ENCODE measurements around the gene ARMS2.

ARMS2 gene

DNA sequence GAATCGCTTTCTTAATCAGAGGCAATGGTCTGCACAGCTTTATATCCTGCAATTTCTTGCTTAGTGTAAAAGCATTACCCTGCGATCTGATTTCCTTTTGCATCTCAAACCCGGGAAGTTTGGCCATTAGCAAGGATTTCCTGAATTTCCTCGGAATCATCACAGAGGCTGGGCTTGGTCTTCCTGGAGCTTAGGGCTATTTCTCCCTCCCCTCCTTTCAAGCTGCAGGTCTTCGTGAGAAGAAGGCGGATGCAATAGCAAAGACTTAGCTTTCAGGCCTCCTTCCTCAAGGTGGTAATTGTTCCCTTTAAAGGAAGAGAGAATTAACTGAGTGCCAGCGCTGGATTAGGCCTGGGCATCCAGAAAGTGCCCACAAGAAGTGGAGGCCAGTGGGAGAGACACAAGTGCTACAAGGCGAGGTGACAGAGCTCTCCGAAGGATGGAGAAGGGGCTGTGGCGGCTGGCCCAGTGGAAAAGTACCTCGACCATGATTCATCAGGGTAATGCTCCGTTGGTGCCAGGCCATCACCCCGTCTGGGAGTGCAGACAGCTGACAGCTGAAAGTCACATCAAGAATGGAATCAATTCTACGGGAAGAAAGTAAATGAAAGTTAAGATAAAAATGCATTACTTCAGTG, 4.0 kb upstream of the ARMS2 start:
- in situ Hi-C loops (cut with MboI; ENCODE audit: low sequenced_read_pairs), result no loop called here

- in situ Hi-C loops (cut with MboI; ENCODE audit: low sequenced_read_pairs), result no loop called here
Measured at GRCh38 chr10:122454071-122454470, 382 bp upstream of the ARMS2 start.

DNA sequence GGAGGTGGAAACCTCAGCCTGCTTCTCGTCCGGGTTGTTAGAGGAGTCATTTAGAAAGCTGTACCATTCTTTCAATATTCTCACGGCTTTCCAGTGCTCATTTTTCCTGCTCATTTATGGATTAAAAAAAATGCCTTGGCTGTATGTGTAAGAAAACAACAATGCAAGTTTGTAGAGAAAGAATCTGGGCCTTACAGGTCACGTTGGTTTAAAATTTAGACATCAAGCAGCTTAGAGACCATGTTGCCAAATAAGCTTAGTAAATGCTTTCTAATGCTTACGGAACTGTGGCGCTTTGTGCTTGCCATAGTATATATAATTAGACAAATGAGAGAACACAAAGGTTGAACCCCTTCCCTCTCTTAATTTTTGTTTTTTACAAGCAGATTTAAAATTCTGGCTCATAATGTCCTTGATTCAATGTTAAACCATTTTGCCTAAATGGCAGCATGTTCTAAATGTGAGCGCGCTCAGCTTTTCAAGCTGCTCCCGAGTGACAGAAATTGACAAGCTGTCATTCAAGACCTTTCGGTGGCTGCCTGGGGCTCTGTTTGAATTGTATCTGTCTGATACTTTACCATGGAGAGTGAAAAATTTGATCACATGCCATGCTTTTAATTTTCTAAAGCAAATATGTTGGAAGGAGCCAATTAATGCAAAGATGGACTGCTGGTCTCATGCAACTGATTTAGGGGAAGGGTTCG, 1.1 kb downstream of the ARMS2 start:
- in situ Hi-C loops (cut with MboI; ENCODE audit: low sequenced_read_pairs), result no loop called here

DNA sequence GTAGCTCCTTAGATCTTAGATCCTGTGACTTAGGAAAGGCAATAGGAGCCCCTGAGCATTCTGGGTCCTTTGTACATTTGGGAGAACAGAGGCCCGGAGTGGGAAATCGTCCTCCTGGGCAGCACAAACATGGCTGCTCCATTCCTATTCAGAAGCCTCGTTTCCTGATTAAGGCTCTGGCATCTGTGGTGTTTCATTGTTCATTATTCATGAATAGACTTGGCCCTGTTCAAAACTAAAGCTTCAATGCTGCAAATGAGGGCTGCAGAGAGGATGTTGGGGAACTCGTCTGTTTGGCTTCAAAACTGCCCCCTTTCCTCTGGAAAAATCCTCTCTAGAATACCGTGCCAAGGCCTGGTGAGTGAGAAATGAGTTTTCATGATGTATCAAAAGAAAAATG, 3.5 kb downstream of the ARMS2 start:
- in situ Hi-C loops (cut with MboI; ENCODE audit: low sequenced_read_pairs), result no loop called here

- in situ Hi-C loops (cut with MboI; ENCODE audit: low sequenced_read_pairs), result no loop called here
Measured at GRCh38 chr10:122458693-122459092, 4.2 kb downstream of the ARMS2 start.

DNA sequence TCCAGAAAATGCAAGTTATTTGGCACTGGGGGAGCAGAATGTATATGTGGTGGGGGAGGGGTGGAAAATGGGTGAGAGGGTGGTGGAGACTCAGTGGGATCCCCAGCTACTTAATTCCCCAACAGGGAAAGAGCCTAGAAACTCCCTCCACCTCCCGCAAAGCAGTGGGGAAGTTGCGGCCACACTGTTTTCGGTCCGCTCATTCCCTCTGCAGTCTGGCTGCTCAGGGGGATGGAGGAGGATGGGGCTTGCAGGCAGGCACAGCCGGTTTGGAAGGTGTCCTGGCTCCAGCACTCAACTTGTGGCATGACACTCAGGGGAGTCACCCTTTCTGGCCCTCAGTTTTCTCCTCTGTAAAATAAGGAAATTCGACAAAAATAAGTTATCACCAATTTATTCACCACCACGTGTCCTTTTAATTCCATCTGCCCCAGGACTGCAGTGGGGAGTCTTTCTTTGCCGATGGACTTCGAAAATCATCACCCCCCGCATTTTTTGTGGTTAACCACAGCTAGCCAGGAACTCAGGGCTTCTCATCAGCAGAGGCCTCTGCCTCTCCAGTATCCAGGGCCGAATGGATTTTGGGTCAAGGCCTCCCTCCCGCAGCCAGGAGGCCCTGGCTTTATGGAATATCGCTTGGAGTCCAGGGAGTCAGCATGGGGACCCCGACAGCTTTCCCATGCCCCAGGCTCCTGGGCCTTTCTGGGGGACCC, 5.3 kb downstream of the ARMS2 start:
- in situ Hi-C loops (cut with MboI; ENCODE audit: low sequenced_read_pairs), result no loop called here

- in situ Hi-C loops (cut with MboI; ENCODE audit: low sequenced_read_pairs), result no loop called here
Measured at GRCh38 chr10:122460891-122461293, 6.4 kb downstream of the ARMS2 start.

DNA sequence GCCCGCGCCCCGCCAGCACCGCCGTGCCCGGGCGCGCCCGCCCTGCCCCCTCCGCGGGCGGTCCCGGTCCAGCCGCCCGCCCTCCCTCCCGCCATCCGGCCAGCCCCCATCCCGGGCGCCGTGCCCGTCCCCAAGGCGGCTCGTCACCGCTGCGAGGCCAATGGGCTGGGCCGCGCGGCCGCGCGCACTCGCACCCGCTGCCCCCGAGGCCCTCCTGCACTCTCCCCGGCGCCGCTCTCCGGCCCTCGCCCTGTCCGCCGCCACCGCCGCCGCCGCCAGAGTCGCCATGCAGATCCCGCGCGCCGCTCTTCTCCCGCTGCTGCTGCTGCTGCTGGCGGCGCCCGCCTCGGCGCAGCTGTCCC, 6.9 kb downstream of the ARMS2 start, which contains the start of gene HTRA1:
TSS of gene HTRA1 (plus strand) at position 187 of the 362 bp plus-strand sequence. CDS start at position 287, 100 bp downstream.
- in situ Hi-C loops (cut with MboI; ENCODE audit: low sequenced_read_pairs), result no loop called here

DNA sequence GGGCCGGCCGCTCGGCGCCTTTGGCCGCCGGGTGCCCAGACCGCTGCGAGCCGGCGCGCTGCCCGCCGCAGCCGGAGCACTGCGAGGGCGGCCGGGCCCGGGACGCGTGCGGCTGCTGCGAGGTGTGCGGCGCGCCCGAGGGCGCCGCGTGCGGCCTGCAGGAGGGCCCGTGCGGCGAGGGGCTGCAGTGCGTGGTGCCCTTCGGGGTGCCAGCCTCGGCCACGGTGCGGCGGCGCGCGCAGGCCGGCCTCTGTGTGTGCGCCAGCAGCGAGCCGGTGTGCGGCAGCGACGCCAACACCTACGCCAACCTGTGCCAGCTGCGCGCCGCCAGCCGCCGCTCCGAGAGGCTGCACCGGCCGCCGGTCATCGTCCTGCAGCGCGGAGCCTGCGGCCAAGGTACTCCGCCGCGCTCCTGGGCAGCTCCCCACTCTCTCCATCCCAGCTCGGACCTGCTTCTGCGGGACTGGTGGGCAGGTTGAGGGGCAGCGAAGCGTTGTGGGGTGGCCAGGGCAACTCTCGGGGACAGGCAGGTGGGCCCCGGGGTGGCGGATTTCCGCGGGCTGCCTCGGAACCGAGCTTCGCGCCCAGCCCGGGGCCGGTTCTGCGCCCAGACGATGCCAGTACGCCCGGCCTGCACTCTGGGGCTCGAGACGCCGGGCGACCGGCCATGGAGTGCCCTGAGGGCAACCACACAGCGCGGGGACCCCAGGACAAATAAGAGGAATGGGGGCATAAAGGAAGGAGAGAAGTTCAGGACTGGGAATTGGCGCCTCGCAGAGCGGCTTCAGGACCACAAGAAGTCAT, 7.5 kb downstream of the ARMS2 start:
- in situ Hi-C loops (cut with MboI; ENCODE audit: low sequenced_read_pairs), result no loop called here

- in situ Hi-C loops (cut with MboI; ENCODE audit: low sequenced_read_pairs), result no loop called here
Measured at GRCh38 chr10:122462533-122463465, 8.3 kb downstream of the ARMS2 start.

- in situ Hi-C loops (cut with MboI; ENCODE audit: low sequenced_read_pairs), result no loop called here
Measured at GRCh38 chr10:122463466-122464249, 9.2 kb downstream of the ARMS2 start.

DNA sequence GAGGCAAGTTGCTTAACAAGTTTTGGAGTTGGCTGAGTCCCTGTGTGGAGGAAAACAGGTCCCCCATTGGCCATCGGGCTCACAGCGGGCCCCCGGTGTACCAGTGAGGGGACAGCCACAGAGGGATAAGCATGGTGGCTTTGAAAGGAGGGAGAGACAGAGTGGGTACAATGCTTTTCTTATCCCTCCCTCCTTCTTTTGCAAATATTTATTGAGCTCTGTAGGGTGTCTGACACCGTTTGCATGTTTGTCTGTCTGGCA, 9.7 kb downstream of the ARMS2 start:
- in situ Hi-C loops (cut with MboI; ENCODE audit: low sequenced_read_pairs), result no loop called here

- in situ Hi-C loops (cut with MboI; ENCODE audit: low sequenced_read_pairs), result no loop called here
Measured at GRCh38 chr10:122464586-122464985, 10.1 kb downstream of the ARMS2 start.

- in situ Hi-C loops (cut with MboI; ENCODE audit: low sequenced_read_pairs), result no loop called here
Measured at GRCh38 chr10:122465401-122466040, 11.1 kb downstream of the ARMS2 start.

DNA sequence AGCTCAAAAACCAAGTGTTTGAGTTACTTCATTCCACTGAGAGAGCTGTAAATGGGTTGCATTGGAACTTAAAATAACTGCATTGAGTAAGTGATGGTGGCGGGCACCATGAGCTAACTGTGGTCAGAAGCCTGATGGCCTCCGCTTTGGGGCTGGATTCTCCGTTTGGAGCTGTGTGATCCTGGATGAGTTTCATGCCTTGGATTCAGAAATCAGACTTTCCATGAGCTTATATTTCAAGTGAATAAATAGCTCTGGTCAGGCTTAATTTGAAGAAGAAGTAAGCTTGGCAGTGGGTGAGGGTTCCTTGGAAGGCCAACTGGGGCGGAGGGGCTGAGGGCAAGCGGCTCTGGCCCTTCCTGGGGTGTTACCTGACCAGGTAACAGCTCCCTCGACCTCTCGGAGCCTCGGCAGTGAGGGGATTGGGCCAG, 12.5 kb downstream of the ARMS2 start:
- in situ Hi-C loops (cut with MboI; ENCODE audit: low sequenced_read_pairs), result no loop called here

DNA sequence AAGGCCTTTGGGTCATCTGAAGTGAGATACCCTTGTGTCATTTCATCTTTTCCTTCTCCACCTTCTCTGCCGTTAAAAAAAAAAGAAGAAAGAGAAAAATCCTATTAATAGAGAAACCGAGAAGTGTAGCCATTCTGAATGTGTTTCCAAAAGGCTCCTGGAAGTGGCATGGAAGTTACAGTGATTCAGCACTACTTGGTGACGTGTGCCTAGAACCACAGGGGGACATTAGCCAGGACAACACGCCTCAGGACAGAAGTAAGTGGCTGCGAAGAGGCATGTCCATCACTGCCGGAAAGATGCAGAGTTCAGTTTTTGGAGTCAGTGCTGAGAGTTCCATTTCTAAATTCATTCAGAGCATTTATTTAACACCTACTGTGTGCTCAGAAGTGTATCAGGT, 13.2 kb downstream of the ARMS2 start:
- in situ Hi-C loops (cut with MboI; ENCODE audit: low sequenced_read_pairs), result no loop called here

DNA sequence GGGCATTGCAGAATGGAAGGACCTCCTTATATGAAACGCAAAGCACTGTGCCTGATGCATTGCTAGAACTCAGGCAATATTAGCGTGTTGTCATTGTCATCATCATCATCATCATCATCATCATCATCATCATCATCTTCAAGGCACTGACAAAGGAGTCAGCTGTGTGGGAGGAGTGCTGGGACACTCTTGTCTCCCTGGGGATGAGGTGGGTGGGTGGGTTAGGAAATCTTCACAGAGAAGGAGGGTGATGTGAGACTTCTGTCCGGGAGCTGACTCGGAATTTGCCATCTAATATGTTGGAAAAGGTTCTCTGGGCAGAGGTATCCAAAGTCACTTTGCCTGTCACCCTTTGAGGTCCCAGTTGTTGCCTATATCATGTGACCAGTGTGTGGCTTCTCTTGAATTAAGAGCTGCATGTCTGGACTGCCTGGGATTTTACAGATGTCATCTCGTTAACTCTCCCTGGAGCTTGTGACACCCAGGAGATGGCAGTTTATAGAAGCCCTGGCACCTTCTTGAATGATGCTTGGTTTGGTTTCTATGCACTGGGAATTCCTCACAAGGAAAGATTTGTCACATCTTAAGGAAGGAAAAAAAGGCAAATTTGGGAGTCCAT, 14.0 kb downstream of the ARMS2 start:
- in situ Hi-C loops (cut with MboI; ENCODE audit: low sequenced_read_pairs), result no loop called here

GRCh38 chr10:122468926-122469781, 14.7 kb downstream of the ARMS2 start:
- in situ Hi-C loops (cut with MboI; ENCODE audit: low sequenced_read_pairs), result no loop called here

Measured in HL-60/S4 treated with phorbol 12-myristate 13-acetate at 8.2 ng/mL for 4 days and 3 days (cell line).